Calu3 (cell line): ENCODE measurements around the gene NINJ1. TPM values are rescaled to one million over a fixed set of nuclear protein-coding genes. Genes with fewer than 3 reads are reported as not detected.

Experiments used
- BruUV-seq: library from RNA; stranded (reverse); fragments of 400-500 nt; replicated peaks from 2 replicates; lab custom pipeline; 2021; lab: Mats Ljungman, UMichigan
- CTCF ChIA-PET: fragments of 300-600 bp; sonication (Branson Sonifier 250); formaldehyde crosslinking; loops from one replicate; lab custom pipeline; 2022; ENCODE audit warnings: antibody characterized with exemption; lab: Charles Lee
- DNase-seq: peaks from one replicate; pipeline ENCODE4 v3.0.0; 2022
- H3K27ac Mint-ChIP-seq: one replicate; pipeline ENCODE4 v1.8.0; 2022; ENCODE audit warnings: mixed read lengths; ENCODE audit not compliant: unreplicated experiment
- H3K27me3 Mint-ChIP-seq: one replicate; pipeline ENCODE4 v1.8.0; 2022; ENCODE audit warnings: mixed read lengths; ENCODE audit not compliant: unreplicated experiment
- H3K36me3 Mint-ChIP-seq: one replicate; pipeline ENCODE4 v1.8.0; 2022; ENCODE audit warnings: mild to moderate bottlenecking, moderate library complexity, mixed read lengths; ENCODE audit not compliant: insufficient read depth, unreplicated experiment
- H3K4me1 Mint-ChIP-seq: one replicate; pipeline ENCODE4 v1.8.0; 2022; ENCODE audit warnings: mild to moderate bottlenecking, low read depth, mixed read lengths; ENCODE audit not compliant: unreplicated experiment
- H3K4me3 Mint-ChIP-seq: one replicate; pipeline ENCODE4 v1.8.0; 2022; ENCODE audit warnings: mild to moderate bottlenecking, low read depth, moderate library complexity, mixed read lengths; ENCODE audit not compliant: unreplicated experiment
- H3K9me3 Mint-ChIP-seq: one replicate; pipeline ENCODE4 v1.8.0; 2022; ENCODE audit warnings: low read depth, mixed read lengths; ENCODE audit not compliant: unreplicated experiment
- intact Hi-C: fragments of 100-400 bp; cut with micrococcal nuclease; formaldehyde crosslinking; loops from one replicate; pipeline ENCODE4 v1.10.0; 2022; ENCODE audit not compliant: unreplicated experiment
- total RNA-seq: library from RNA; stranded (reverse); gene quantifications from 2 replicates; pipeline ENCODE4 v1.2.3, GENCODE V29; 2022
- TF ChIP-seq, protein P1 (sequence below): fragments of 200-600 bp; IDR thresholded peaks from one replicate; pipeline ENCODE4 v1.8.0; 2022; ENCODE audit warnings: antibody characterized with exemption; ENCODE audit not compliant: unreplicated experiment

NINJ1 gene
- total RNA-seq, 1 experiment from 2014 or later = 12.6 TPM

DNA sequence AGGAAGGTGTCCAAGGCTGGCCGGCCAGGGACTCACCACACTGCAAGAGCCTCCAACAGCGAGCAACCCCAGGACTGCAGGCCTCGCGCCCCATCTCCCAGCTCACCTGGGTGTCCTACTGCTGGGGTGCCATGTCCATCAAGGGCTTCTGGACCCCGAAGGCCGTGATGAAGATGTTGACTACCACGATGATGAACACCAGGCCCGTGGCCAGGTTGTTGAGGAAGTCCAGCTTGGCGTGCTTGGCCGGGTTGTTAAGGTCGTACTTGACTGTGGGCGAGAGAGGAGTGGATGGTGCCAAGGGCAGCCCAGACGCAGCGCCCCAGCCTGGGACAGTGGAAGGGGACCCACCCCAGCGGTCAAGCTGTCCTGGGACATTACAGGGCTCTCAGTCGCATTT is 9.3 kb downstream of the NINJ1 start:
- Mint-ChIP-seq H3K4me1 (peaks cover 8% of the 10 kb centered on the region), H3K9me3 (no peaks in the 10 kb centered on the region), H3K27me3 (no peaks in the 10 kb centered on the region), H3K27ac (no peak overlapping the region), H3K36me3 (peaks cover 4% of the 10 kb centered on the region), H3K4me3 (no peak overlapping the region)
- no peak for DNase-seq
- no TSS peak for BruUV-seq
- CTCF ChIA-PET = no interaction called here
- TF ChIP-seq, protein P1, sequence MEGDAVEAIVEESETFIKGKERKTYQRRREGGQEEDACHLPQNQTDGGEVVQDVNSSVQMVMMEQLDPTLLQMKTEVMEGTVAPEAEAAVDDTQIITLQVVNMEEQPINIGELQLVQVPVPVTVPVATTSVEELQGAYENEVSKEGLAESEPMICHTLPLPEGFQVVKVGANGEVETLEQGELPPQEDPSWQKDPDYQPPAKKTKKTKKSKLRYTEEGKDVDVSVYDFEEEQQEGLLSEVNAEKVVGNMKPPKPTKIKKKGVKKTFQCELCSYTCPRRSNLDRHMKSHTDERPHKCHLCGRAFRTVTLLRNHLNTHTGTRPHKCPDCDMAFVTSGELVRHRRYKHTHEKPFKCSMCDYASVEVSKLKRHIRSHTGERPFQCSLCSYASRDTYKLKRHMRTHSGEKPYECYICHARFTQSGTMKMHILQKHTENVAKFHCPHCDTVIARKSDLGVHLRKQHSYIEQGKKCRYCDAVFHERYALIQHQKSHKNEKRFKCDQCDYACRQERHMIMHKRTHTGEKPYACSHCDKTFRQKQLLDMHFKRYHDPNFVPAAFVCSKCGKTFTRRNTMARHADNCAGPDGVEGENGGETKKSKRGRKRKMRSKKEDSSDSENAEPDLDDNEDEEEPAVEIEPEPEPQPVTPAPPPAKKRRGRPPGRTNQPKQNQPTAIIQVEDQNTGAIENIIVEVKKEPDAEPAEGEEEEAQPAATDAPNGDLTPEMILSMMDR = no peak
- intact Hi-C loops = no loop called here

GRCh38 chr9:93123561-93124283 is 10.3 kb downstream of the NINJ1 start:
- H3K9me3 Mint-ChIP-seq = no peaks in the 10 kb centered on the region
- CTCF ChIA-PET = interaction anchor here (0.6 kb wide), 1 partner anchor 21 kb away, joined by 3 read pairs; no protein-coding TSS in a partner anchor
- DNase-seq = no peak
- BruUV-seq = no TSS peak
- H3K4me3 Mint-ChIP-seq = no peak overlapping the region
- intact Hi-C loops = no loop called here
- TF ChIP-seq, protein P1 = no peak
- peaks cover 6% of the 10 kb centered on the region for H3K36me3 Mint-ChIP-seq
- H3K27me3 Mint-ChIP-seq = no peaks in the 10 kb centered on the region
- H3K27ac Mint-ChIP-seq = no peak overlapping the region
- H3K4me1 Mint-ChIP-seq = peaks cover 11% of the 10 kb centered on the region

GRCh38 chr9:93122721-93123221 is 11.3 kb downstream of the NINJ1 start:
- intact Hi-C loops = no loop called here
- TF ChIP-seq, protein P1 = no peak
- Mint-ChIP-seq H3K27me3 (no peaks in the 10 kb centered on the region), H3K4me3 (no peak overlapping the region), H3K36me3 (peaks cover 6% of the 10 kb centered on the region), H3K9me3 (no peaks in the 10 kb centered on the region), H3K27ac (no peak overlapping the region), H3K4me1 (peaks cover 11% of the 10 kb centered on the region)
- CTCF ChIA-PET = no interaction called here
- DNase-seq = no peak
- no TSS peak for BruUV-seq

- DNase-seq = no peak
- TF ChIP-seq, protein P1 = no peak
- Mint-ChIP-seq H3K4me1 (peaks cover 11% of the 10 kb centered on the region), H3K27ac (no peak overlapping the region), H3K9me3 (no peaks in the 10 kb centered on the region), H3K36me3 (peaks cover 6% of the 10 kb centered on the region), H3K27me3 (no peaks in the 10 kb centered on the region), H3K4me3 (no peak overlapping the region)
- CTCF ChIA-PET = interaction anchor here (0.5 kb wide), 1 partner anchor 173 kb away, joined by 5 read pairs; no protein-coding TSS in a partner anchor
- BruUV-seq = no TSS peak
- intact Hi-C loops = no loop called here
Observed at GRCh38 chr9:93121316-93122241, 12.5 kb downstream of the NINJ1 start.
